Activated B cell treated with CpG ODN at 0.5 μM for 24 hours (primary cell): Measurements from ENCODE around the gene RPS25. TPM values are rescaled to one million over a fixed set of nuclear protein-coding genes. Genes with fewer than 3 reads are reported as not detected.
A peak's percentile ranks its signal among the peaks of the same experiment; 100 is the strongest.

Experiments
- ATAC-seq: fragments of 200-7000 bp; cut with Tn5 transposase; one replicate; pipeline ENCODE4 v1.10.0; 2021; ENCODE audit warnings: low read depth, mild to moderate bottlenecking, moderate library complexity
- CTCF ChIA-PET: fragments of 350-600 bp; sonication (Branson Sonifier 250); formaldehyde crosslinking; loops from one replicate; lab custom pipeline; 2021; ENCODE audit warnings: antibody characterized with exemption; lab: Charles Lee
- POLR2A ChIA-PET: fragments of 350-600 bp; sonication (Branson Sonifier 250); formaldehyde crosslinking; loops from one replicate; lab custom pipeline; 2021; ENCODE audit warnings: antibody characterized with exemption; lab: Charles Lee
- DNase-seq: peaks from one replicate; pipeline ENCODE4 v3.0.0; 2022
- H3K27ac Mint-ChIP-seq: one replicate; pipeline ENCODE4 v1.8.0; 2020; ENCODE audit warnings: mixed read lengths
- H3K27me3 Mint-ChIP-seq: one replicate; pipeline ENCODE4 v1.8.0; 2021; ENCODE audit warnings: mixed read lengths
- H3K36me3 Mint-ChIP-seq: one replicate; pipeline ENCODE4 v1.8.0; 2021; ENCODE audit warnings: low read depth, mixed read lengths
- H3K4me1 Mint-ChIP-seq: one replicate; pipeline ENCODE4 v1.8.0; 2021; ENCODE audit warnings: mixed read lengths
- H3K4me3 Mint-ChIP-seq: one replicate; pipeline ENCODE4 v1.8.0; 2020; ENCODE audit warnings: mild to moderate bottlenecking, mixed read lengths
- H3K9me3 Mint-ChIP-seq: one replicate; pipeline ENCODE4 v1.8.0; 2020; ENCODE audit warnings: mixed read lengths
- CTCF ChIP-seq: fragments of 200-600 bp; IDR thresholded peaks from one replicate; pipeline ENCODE4 v1.8.0; 2022; ENCODE audit warnings: antibody characterized with exemption, mild to moderate bottlenecking
- intact Hi-C: fragments of 100-400 bp; cut with micrococcal nuclease; formaldehyde crosslinking; loops from one replicate; pipeline ENCODE4 v1.15.1; 2024
- total RNA-seq: library from RNA; stranded (reverse); gene quantifications from 2 replicates; pipeline ENCODE4 v1.2.3, GENCODE V29; 2022

The RPS25 gene
- total RNA-seq, 1 donor from 2014 or later = 2,191 TPM

- Mint-ChIP-seq H3K36me3 (peaks cover 72% of the 10 kb centered on the region), H3K9me3 (no peaks in the 10 kb centered on the region), H3K4me3 (no peak overlapping the region), H3K4me1 (peaks cover 54% of the 10 kb centered on the region), H3K27ac (no peak overlapping the region), H3K27me3 (no peaks in the 10 kb centered on the region)
- DNase-seq (no peak), ATAC-seq (no peak)
- TF ChIP-seq CTCF = no peak
- ChIA-PET POLR2A (interaction anchor here (3.6 to 4.7 kb wide), 2 partner anchors 13 to 36 kb away, joined by 26 to 62 read pairs; partner anchors contain the start of genes RPS25, TRAPPC4 and VPS11), CTCF (no interaction called here)
- intact Hi-C loops = loop anchor here (10.0 kb wide), 1 partner anchor 60 kb away; the partner anchor contains the start of gene CENATAC
Observed at GRCh38 chr11:119054418-119054817, 36.3 kb upstream of the RPS25 start.

- ATAC-seq (no peak), DNase-seq (no peak)
- CTCF ChIA-PET = no interaction called here
- Mint-ChIP-seq H3K27me3 (no peaks in the 10 kb centered on the region), H3K4me3 (peak overlapping the region; percentile 39), H3K4me1 (peaks cover 42% of the 10 kb centered on the region), H3K36me3 (peaks cover 90% of the 10 kb centered on the region), H3K27ac (peak overlapping the region; percentile 71), H3K9me3 (no peaks in the 10 kb centered on the region)
- TF ChIP-seq CTCF = no peak
- intact Hi-C loops = loop anchor here (10.0 kb wide), 1 partner anchor 57 kb away; the partner anchor contains the start of gene CENATAC
- POLR2A ChIA-PET = interaction anchor here (0.8 to 2.5 kb wide), 8 partner anchors 13 to 69 kb away, joined by 3 to 21 read pairs (median 4); partner anchors contain the start of genes C2CD2L, HINFP, RPS25 and TRAPPC4
Observed at GRCh38 chr11:119052163-119052814, 34.1 kb upstream of the RPS25 start.

GRCh38 chr11:119051440-119052162, 33.5 kb upstream of the RPS25 start:
- H3K27me3 Mint-ChIP-seq = no peaks in the 10 kb centered on the region
- intact Hi-C loops = loop anchor here (1.0 to 10.0 kb wide), 3 partner anchors 15 to 57 kb away; partner anchors contain the start of genes CENATAC, SLC37A4 and VPS11
- peaks cover 95% of the 10 kb centered on the region for H3K36me3 Mint-ChIP-seq
- peak overlapping the region; percentile 39 for H3K4me3 Mint-ChIP-seq
- CTCF ChIA-PET = no interaction called here
- POLR2A ChIA-PET = interaction anchor here (0.8 to 2.5 kb wide), 8 partner anchors 14 to 70 kb away, joined by 3 to 21 read pairs (median 4); partner anchors contain the start of genes C2CD2L, HINFP, RPS25 and TRAPPC4
- no peak for TF ChIP-seq CTCF
- H3K27ac Mint-ChIP-seq = peak overlapping the region; percentile 71
- ATAC-seq (peak; percentile 85), DNase-seq (peak; percentile 47)
- peaks cover 40% of the 10 kb centered on the region for H3K4me1 Mint-ChIP-seq
- H3K9me3 Mint-ChIP-seq = no peaks in the 10 kb centered on the region

GRCh38 chr11:119049081-119049480, 30.9 kb upstream of the RPS25 start:
- Mint-ChIP-seq H3K27ac (no peak overlapping the region), H3K36me3 (peaks cover 95% of the 10 kb centered on the region), H3K4me1 (peaks cover 23% of the 10 kb centered on the region), H3K4me3 (no peak overlapping the region), H3K27me3 (no peaks in the 10 kb centered on the region), H3K9me3 (no peaks in the 10 kb centered on the region)
- POLR2A ChIA-PET = interaction anchor here (0.6 kb wide), 1 partner anchor 26 kb away, joined by 6 read pairs; no protein-coding TSS in a partner anchor
- DNase-seq (no peak), ATAC-seq (no peak)
- CTCF ChIA-PET = no interaction called here
- no peak for TF ChIP-seq CTCF
- intact Hi-C loops = no loop called here

GRCh38 chr11:119048644-119049043, 30.5 kb upstream of the RPS25 start:
- H3K4me1 Mint-ChIP-seq = peaks cover 23% of the 10 kb centered on the region
- CTCF ChIA-PET = no interaction called here

More at GRCh38 chr11:119048644-119049043, 30.5 kb upstream of the RPS25 start:
- Mint-ChIP-seq H3K27me3 (no peaks in the 10 kb centered on the region), H3K27ac (no peak overlapping the region), H3K9me3 (no peaks in the 10 kb centered on the region), H3K36me3 (peaks cover 91% of the 10 kb centered on the region), H3K4me3 (no peak overlapping the region)
- TF ChIP-seq CTCF = no peak
- POLR2A ChIA-PET = interaction anchor here (0.5 to 0.6 kb wide), 2 partner anchors 26 to 37 kb away, joined by 3 to 6 read pairs; no protein-coding TSS in a partner anchor
- ATAC-seq = no peak
- DNase-seq = no peak
- intact Hi-C loops = no loop called here
